Measurements from ENCODE around the gene SLC25A1. TPM values are rescaled to one million over a fixed set of nuclear protein-coding genes. Genes with fewer than 3 reads are reported as not detected.
"Not testable (repeated sequence)": the region's sequence is repeated elsewhere in the genome, so short reads cannot be mapped to it uniquely, and the experiment has no call there.

The SLC25A1 gene
- total and polyA plus RNA-seq, 2 donors: 15.3 to 18.5 TPM

DNA sequence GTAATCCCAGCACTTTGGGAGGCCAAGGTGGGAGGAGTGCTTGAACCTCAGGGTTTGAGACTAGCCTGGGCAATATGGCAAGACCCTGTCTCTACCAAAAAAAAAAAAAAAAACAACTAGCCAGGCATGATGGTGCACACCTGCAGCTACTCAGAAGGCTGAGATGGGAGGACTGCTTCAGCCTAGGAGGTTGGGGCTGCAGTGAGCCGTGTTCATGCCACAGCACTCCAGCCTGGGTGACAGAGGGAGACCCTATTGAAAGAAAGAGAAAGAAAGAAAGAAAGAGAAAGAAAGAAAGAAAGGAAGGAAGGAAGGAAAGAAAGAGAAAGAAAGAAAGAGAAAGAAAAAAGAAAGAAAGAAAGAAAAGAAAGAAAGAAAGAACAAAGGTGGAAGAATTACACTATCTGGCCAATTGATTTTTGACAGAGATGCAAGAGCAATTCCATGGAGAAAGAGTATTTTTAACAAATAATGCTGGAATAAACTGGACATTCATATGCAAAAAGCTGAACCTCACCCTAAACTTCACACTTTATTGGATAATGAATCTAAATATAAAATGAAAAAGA is 33.9 kb upstream of the SLC25A1 start:
- no peak for DNase-seq (ENCODE audit: low read depth in 6 of 9, low spot score in 9 of 9)
- no peak overlapping the region for H3K27ac ChIP-seq (ENCODE audit: low read depth in 1 of 2, low read length in 1 of 2)
- peaks cover 0 to 4% of the 10 kb centered on the region in 2 donors for H3K27me3 ChIP-seq (ENCODE audit: control insufficient read depth in 2 of 2, insufficient read depth in 1 of 2, low read length in 1 of 2)
- H3K4me1 ChIP-seq (ENCODE audit: control insufficient read depth in 2 of 2, insufficient read depth in 2 of 2, low read length in 2 of 2): no peaks in the 10 kb centered on the region
- no peak overlapping the region for H3K4me3 ChIP-seq (ENCODE audit: low read length in 2 of 2)
- WGBS: 98% methylated on average over 1 of the region's 1 CpG
- no peaks in the 10 kb centered on the region for H3K36me3 ChIP-seq (ENCODE audit: control insufficient read depth in 2 of 2, insufficient read depth in 2 of 2, low read length in 1 of 2)
- H3K9me3 ChIP-seq (ENCODE audit: control insufficient read depth in 2 of 2, insufficient read depth in 1 of 2, low read length in 1 of 2): no peaks in the 10 kb centered on the region

DNA sequence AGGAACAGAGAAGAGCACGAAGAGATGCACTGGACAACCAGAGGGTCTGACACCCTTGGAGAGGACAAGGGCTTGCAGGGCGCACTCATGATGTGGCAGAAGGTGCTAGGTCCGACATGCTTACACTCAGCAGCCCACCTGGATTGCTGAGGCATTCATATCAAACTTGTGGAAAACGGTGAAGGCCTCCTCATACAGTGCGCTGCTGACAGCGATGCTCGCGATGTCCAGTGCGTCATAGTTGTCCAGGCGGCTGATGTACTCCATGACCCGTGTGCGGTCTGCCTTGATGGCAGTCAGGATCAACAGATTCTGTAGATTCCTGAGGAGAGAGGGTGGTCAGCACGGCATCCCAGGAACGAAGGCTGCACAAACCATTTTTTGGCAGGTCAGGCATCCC is 31.7 kb upstream of the SLC25A1 start:
- Histone ChIP-seq H3K9me3 (ENCODE audit: control insufficient read depth in 2 of 2, insufficient read depth in 1 of 2, low read length in 1 of 2) (no peaks in the 10 kb centered on the region), H3K36me3 (ENCODE audit: control insufficient read depth in 2 of 2, insufficient read depth in 2 of 2, low read length in 1 of 2) (no peaks in the 10 kb centered on the region), H3K4me1 (ENCODE audit: control insufficient read depth in 2 of 2, insufficient read depth in 2 of 2, low read length in 2 of 2) (no peaks in the 10 kb centered on the region), H3K27me3 (ENCODE audit: control insufficient read depth in 2 of 2, insufficient read depth in 1 of 2, low read length in 1 of 2) (peaks cover 0 to 4% of the 10 kb centered on the region in 2 donors), H3K27ac (ENCODE audit: low read depth in 1 of 2, low read length in 1 of 2) (no peak overlapping the region), H3K4me3 (ENCODE audit: low read length in 2 of 2) (no peak overlapping the region)
- DNase-seq (ENCODE audit: low read depth in 6 of 9, low spot score in 9 of 9): no peak
- WGBS: 98% methylated on average over 14 of the region's 14 CpGs

DNA sequence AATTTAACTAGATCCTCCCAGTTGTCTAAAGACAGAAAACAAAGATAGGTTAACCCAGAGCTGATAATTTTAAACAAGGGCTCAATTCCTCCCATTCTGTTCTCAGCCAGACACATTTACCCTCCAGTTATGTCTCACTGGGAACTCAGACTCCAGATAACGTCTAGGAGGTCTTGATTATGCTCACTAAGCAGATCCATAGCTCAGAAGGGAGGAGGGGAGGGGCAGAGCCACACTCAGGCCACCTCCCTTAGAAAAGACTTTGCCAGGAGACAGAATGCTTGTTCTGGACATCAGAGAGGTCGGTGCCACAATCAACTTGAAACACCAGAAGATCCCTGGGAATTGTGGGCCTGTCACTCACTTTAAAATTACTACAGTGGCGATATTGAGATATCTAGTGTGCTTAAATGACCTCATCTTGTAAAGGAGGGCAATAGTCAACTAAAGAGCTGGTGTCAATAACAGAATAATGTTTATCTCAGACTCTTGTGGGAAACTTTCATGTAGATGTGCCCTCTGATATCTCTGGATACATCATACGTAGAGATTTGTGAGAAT is 29.8 kb upstream of the SLC25A1 start:
- Histone ChIP-seq H3K4me1 (ENCODE audit: control insufficient read depth in 2 of 2, insufficient read depth in 2 of 2, low read length in 2 of 2) (no peaks in the 10 kb centered on the region), H3K36me3 (ENCODE audit: control insufficient read depth in 2 of 2, insufficient read depth in 2 of 2, low read length in 1 of 2) (no peaks in the 10 kb centered on the region)
- 92% methylated on average over 4 of the region's 4 CpGs for WGBS

DNA sequence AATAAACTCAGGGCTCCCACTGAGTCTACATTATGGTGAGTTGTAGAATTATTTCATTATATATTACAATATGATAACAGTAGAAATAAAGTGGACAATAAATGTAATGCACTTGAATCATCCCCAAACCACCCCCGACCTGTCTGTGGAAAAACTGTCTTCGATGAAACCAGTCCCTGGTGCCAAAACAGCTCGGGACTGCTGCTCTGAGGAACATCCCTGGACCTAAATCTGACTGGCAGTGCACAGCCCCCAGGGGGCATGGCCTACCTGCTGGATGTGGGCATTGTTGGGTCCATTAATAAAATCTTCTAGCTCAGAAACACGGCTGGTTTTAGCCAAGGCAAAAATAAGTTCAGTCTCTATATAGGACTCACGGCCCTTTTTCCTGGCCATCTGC is 29.3 kb upstream of the SLC25A1 start:
- no peaks in the 10 kb centered on the region for H3K4me1 ChIP-seq (ENCODE audit: control insufficient read depth in 2 of 2, insufficient read depth in 2 of 2, low read length in 2 of 2)
- H3K36me3 ChIP-seq (ENCODE audit: control insufficient read depth in 2 of 2, insufficient read depth in 2 of 2, low read length in 1 of 2): no peaks in the 10 kb centered on the region
- no peak overlapping the region for H3K27ac ChIP-seq (ENCODE audit: low read depth in 1 of 2, low read length in 1 of 2)
- WGBS: 93% methylated on average over 5 of the region's 5 CpGs
- no peak for DNase-seq (ENCODE audit: low read depth in 6 of 9, low spot score in 9 of 9)
- no peak overlapping the region for H3K4me3 ChIP-seq (ENCODE audit: low read length in 2 of 2)
- H3K9me3 ChIP-seq (ENCODE audit: control insufficient read depth in 2 of 2, insufficient read depth in 1 of 2, low read length in 1 of 2): no peaks in the 10 kb centered on the region
- peaks cover 0 to 2% of the 10 kb centered on the region in 2 donors for H3K27me3 ChIP-seq (ENCODE audit: control insufficient read depth in 2 of 2, insufficient read depth in 1 of 2, low read length in 1 of 2)

More for the DNA sequence above, 29.8 kb upstream of the SLC25A1 start:
- H3K9me3 ChIP-seq (ENCODE audit: control insufficient read depth in 2 of 2, insufficient read depth in 1 of 2, low read length in 1 of 2): no peaks in the 10 kb centered on the region
- H3K4me3 ChIP-seq (ENCODE audit: low read length in 2 of 2): no peak overlapping the region
- peaks cover 0 to 2% of the 10 kb centered on the region in 2 donors for H3K27me3 ChIP-seq (ENCODE audit: control insufficient read depth in 2 of 2, insufficient read depth in 1 of 2, low read length in 1 of 2)
- no peak for DNase-seq (ENCODE audit: low read depth in 6 of 9, low spot score in 9 of 9)
- H3K27ac ChIP-seq (ENCODE audit: low read depth in 1 of 2, low read length in 1 of 2): no peak overlapping the region

DNA sequence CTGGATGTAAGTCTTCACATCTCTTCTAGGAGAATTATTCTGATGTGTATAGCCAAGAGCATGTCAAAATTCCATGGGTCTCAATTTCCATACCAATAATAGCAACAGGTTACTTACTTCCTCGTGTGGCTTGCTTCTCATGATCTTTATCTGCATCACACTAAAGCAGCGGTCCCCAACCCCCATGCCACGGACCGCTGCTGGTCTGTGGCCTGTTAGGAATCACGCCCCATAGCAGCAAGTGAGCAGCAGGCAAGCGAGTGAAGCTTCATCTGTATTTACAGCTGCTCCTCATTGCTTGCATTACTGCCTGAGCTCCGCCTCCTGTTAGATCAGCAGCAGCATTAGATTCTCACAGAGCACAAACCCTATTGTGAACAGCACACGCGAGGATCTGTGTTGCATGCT is 28.9 kb upstream of the SLC25A1 start:
- no peak for DNase-seq (ENCODE audit: low read depth in 6 of 9, low spot score in 9 of 9)
- peaks cover 0 to 1% of the 10 kb centered on the region in 2 donors for H3K27me3 ChIP-seq (ENCODE audit: control insufficient read depth in 2 of 2, insufficient read depth in 1 of 2, low read length in 1 of 2)
- no peaks in the 10 kb centered on the region for H3K4me1 ChIP-seq (ENCODE audit: control insufficient read depth in 2 of 2, insufficient read depth in 2 of 2, low read length in 2 of 2)
- 80% methylated on average over 9 of the region's 9 CpGs for WGBS
- H3K9me3 ChIP-seq (ENCODE audit: control insufficient read depth in 2 of 2, insufficient read depth in 1 of 2, low read length in 1 of 2): no peaks in the 10 kb centered on the region
- no peaks in the 10 kb centered on the region for H3K36me3 ChIP-seq (ENCODE audit: control insufficient read depth in 2 of 2, insufficient read depth in 2 of 2, low read length in 1 of 2)
- no peak overlapping the region for H3K27ac ChIP-seq (ENCODE audit: low read depth in 1 of 2, low read length in 1 of 2)
- no peak overlapping the region for H3K4me3 ChIP-seq (ENCODE audit: low read length in 2 of 2)

DNA sequence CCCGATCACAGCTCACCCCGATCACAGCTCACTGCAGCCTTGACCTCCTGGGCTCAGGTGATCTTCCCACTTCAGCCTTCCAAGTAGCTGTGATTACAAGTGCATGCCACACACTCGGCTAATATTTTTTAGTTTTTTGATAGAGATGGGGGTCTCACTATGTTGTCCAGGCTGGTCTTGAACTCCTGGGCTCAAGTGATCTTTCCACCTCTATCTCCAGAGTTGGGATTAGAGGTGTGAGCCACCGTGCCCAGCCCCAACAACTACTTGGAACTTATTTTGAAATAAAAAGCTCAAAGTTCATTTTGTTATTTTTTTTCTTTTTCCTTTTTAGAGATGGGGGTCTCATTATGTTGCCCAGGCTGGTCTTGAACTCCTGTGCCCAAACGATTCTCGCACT is 27.8 kb upstream of the SLC25A1 start:
- Histone ChIP-seq H3K4me1 (ENCODE audit: control insufficient read depth in 2 of 2, insufficient read depth in 2 of 2, low read length in 2 of 2) (no peaks in the 10 kb centered on the region), H3K36me3 (ENCODE audit: control insufficient read depth in 2 of 2, insufficient read depth in 2 of 2, low read length in 1 of 2) (no peaks in the 10 kb centered on the region), H3K4me3 (ENCODE audit: low read length in 2 of 2) (no peak overlapping the region), H3K27ac (ENCODE audit: low read depth in 1 of 2, low read length in 1 of 2) (no peak overlapping the region), H3K27me3 (ENCODE audit: control insufficient read depth in 2 of 2, insufficient read depth in 1 of 2, low read length in 1 of 2) (no peaks in the 10 kb centered on the region), H3K9me3 (ENCODE audit: control insufficient read depth in 2 of 2, insufficient read depth in 1 of 2, low read length in 1 of 2) (no peaks in the 10 kb centered on the region)
- WGBS: 96% methylated on average over 6 of the region's 6 CpGs
- DNase-seq (ENCODE audit: low read depth in 6 of 9, low spot score in 9 of 9): no peak

DNA sequence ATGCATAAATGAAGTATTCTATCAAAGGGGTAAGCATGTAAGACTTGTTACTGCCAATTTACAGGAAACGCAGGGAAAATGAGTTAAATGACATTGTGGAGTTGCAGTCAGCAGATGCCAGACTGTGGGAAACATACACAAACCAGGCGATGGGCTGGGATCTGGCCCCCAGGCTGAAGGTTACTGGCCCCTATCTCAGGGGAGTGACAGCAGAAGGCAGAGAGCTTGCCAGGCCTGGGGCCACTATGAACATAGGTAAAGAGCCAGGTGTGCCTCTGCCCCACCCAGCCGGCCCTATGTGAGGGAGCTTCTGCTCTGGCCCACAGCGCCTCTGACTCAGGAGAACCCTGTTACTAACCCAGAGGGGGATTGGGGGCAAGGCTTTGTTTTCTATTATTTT is 26.1 kb upstream of the SLC25A1 start:
- H3K4me1 ChIP-seq (ENCODE audit: control insufficient read depth in 2 of 2, insufficient read depth in 2 of 2, low read length in 2 of 2): no peaks in the 10 kb centered on the region
- no peak for DNase-seq (ENCODE audit: low read depth in 6 of 9, low spot score in 9 of 9)
- H3K27ac ChIP-seq (ENCODE audit: low read depth in 1 of 2, low read length in 1 of 2): no peak overlapping the region
- no peaks in the 10 kb centered on the region for H3K27me3 ChIP-seq (ENCODE audit: control insufficient read depth in 2 of 2, insufficient read depth in 1 of 2, low read length in 1 of 2)
- H3K4me3 ChIP-seq (ENCODE audit: low read length in 2 of 2): no peak overlapping the region
- H3K9me3 ChIP-seq (ENCODE audit: control insufficient read depth in 2 of 2, insufficient read depth in 1 of 2, low read length in 1 of 2): no peaks in the 10 kb centered on the region
- no peaks in the 10 kb centered on the region for H3K36me3 ChIP-seq (ENCODE audit: control insufficient read depth in 2 of 2, insufficient read depth in 2 of 2, low read length in 1 of 2)
- 97% methylated on average over 4 of the region's 4 CpGs for WGBS

DNA sequence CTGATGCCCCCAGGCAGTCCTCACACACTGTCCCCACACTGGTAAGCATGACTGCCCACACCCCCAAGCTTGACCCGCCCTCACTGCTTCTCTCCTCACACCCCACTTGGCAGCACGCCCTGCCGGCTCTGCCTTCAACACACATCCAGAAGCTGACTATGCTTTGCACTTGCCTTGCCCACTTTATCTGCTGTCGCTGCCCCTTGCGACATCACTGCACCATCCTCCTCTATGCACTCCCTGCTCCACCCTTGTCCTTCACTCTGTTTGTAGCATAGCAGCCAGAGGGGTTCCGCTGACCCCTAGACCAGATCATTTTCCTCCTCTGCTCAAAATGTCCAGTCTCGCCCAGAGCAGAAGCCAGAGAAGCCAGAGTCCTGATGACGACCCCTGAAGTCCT is 25.3 kb upstream of the SLC25A1 start:
- Histone ChIP-seq H3K27ac (ENCODE audit: low read depth in 1 of 2, low read length in 1 of 2) (no peak overlapping the region), H3K9me3 (ENCODE audit: control insufficient read depth in 2 of 2, insufficient read depth in 1 of 2, low read length in 1 of 2) (no peaks in the 10 kb centered on the region), H3K27me3 (ENCODE audit: control insufficient read depth in 2 of 2, insufficient read depth in 1 of 2, low read length in 1 of 2) (no peaks in the 10 kb centered on the region), H3K36me3 (ENCODE audit: control insufficient read depth in 2 of 2, insufficient read depth in 2 of 2, low read length in 1 of 2) (no peaks in the 10 kb centered on the region), H3K4me3 (ENCODE audit: low read length in 2 of 2) (no peak overlapping the region), H3K4me1 (ENCODE audit: control insufficient read depth in 2 of 2, insufficient read depth in 2 of 2, low read length in 2 of 2) (no peaks in the 10 kb centered on the region)
- DNase-seq (ENCODE audit: low read depth in 6 of 9, low spot score in 9 of 9): no peak
- WGBS: 97% methylated on average over 8 of the region's 8 CpGs

DNA sequence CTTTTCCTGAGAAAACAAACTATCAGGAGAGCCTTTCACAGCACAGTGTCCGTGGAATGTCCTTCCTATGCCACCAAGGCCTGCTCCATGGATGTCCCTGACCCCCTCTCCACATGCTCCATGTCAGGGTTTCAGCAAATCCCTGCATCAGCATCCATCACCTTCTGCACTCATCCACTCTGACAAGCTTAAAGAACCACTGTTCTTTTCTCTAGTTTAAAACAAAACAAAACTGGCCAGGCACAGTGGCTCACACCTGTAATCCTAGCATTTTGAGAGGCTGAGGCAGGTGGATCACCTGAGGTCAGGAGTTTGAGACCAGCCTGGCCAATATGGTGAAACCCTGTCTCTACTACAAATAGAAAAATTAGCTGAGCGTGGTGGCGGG is 24.3 kb upstream of the SLC25A1 start:
- not testable (repeated sequence) for H3K4me1 ChIP-seq (ENCODE audit: control insufficient read depth in 2 of 2, insufficient read depth in 2 of 2, low read length in 2 of 2); H3K4me3 ChIP-seq (ENCODE audit: low read length in 2 of 2); H3K36me3 ChIP-seq (ENCODE audit: control insufficient read depth in 2 of 2, insufficient read depth in 2 of 2, low read length in 1 of 2); H3K27me3 ChIP-seq (ENCODE audit: control insufficient read depth in 2 of 2, insufficient read depth in 1 of 2, low read length in 1 of 2); DNase-seq (ENCODE audit: low read depth in 6 of 9, low spot score in 9 of 9); H3K27ac ChIP-seq (ENCODE audit: low read depth in 1 of 2, low read length in 1 of 2); H3K9me3 ChIP-seq (ENCODE audit: control insufficient read depth in 2 of 2, insufficient read depth in 1 of 2, low read length in 1 of 2)
- 92% methylated on average over 3 of the region's 3 CpGs for WGBS
